B cell (primary cell): ENCODE measurements around the gene PXK.

Experiments
- CTCF ChIP-seq: fragments of 200-600 bp; IDR thresholded peaks from one replicate; pipeline ENCODE4 v1.8.0; 2022; ENCODE audit warnings: antibody characterized with exemption, mild to moderate bottlenecking
- EZH2 ChIP-seq: IDR thresholded peaks from 2 replicates; pipeline ENCODE4 v1.6.1; 2012; ENCODE audit warnings: borderline replicate concordance, low read depth, mild to moderate bottlenecking, moderate library complexity, low read length; ENCODE audit not compliant: insufficient read depth, poor library complexity, severe bottlenecking

GRCh38 chr3:58326267-58326900 is 6.3 kb upstream of the PXK start:
- TF ChIP-seq CTCF (no peak), EZH2 (no peak)
